ENCODE data around the gene CES2.
"Not testable (repeated sequence)": the region's sequence is repeated elsewhere in the genome, so short reads cannot be mapped to it uniquely, and the experiment has no call there.

CES2 gene

GRCh38 chr16:66934839-66935313, 440 bp upstream of the CES2 start:
- DNase-seq (ENCODE audit: low spot score), result not testable (repeated sequence)

DNA sequence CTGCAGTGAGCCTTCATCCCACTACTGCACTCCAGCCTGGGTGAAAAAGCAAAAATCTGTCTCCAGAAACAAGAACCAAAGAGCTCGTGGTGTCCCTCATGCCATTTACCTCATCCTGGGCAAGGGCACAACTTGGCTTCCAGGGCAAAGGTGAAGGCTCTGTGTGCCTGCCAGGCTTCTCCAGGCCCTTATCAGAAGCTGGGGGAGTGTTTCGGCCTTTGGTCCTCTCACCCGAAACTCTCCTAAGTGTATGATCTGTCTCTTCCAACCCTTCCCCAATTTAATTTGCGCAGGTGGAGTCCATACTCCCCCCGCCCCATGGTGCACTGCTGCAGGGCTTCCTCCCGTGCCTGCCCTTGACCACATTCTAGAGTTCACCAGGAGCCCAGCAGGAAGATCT, 1.1 kb downstream of the CES2 start:
- no peak for DNase-seq (ENCODE audit: low spot score)

- DNase-seq (ENCODE audit: low spot score), result peak; percentile 43
These were observed 1.7 kb downstream of the CES2 start for GRCh38 chr16:66936889-66937554.

DNA sequence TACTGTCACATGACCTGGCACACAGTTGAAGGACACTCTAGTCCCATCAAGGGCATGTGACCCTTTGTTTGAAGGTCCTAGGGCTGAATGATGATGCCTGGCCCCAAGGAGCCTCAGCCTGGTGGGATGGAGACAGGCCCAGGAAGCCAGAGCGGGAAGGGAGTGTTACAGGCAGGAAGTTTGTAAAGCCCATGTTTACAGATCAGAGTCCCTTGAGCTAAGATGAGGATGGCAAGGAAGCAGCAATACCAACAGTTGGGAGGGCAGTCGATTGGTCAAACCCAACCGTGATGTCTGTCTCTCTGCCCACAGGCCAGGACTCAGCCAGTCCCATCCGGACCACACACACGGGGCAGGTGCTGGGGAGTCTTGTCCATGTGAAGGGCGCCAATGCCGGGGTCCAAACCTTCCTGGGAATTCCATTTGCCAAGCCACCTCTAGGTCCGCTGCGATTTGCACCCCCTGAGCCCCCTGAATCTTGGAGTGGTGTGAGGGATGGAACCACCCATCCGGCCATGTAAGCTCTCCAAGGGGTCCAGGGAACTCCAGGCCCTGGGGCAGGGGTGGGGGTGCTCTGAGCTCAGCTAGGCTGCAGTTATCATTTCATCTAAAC, 2.5 kb downstream of the CES2 start:
- DNase-seq (ENCODE audit: low spot score), result no peak

DNA sequence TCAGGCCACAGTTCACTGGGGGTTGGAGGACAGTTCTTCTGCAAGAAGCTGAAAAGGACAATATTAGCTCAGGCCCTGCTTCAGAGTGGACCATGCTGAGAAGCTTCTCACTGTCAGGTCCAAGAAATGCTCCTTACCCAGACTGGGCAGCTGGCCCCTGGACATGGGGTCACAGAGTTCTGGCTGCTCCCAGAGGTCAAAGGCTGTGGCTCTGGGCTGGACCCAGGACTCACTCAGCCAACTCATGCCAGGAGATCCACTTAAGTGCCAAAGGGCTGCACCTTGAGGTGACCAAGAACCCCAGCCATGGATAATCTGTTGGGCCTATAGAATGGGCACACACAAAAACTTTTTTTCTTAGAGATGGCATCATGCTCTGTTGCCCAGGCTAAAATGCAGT, 4.0 kb downstream of the CES2 start:
- no peak for DNase-seq (ENCODE audit: low spot score)

DNA sequence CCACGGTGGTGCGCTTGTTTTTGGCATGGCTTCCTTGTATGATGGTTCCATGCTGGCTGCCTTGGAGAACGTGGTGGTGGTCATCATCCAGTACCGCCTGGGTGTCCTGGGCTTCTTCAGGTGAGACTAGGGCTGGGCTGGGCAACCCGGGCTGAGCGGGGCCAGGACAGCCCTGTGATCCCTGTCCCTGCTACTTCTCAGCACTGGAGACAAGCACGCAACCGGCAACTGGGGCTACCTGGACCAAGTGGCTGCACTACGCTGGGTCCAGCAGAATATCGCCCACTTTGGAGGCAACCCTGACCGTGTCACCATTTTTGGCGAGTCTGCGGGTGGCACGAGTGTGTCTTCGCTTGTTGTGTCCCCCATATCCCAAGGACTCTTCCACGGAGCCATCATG, 4.9 kb downstream of the CES2 start:
- DNase-seq (ENCODE audit: low spot score), result no peak

GRCh38 chr16:66942981-66943380, 7.7 kb downstream of the CES2 start:
- DNase-seq (ENCODE audit: low spot score), result no peak

- no peak for DNase-seq (ENCODE audit: low spot score)
These were observed 8.2 kb downstream of the CES2 start for GRCh38 chr16:66943426-66944053.

DNA sequence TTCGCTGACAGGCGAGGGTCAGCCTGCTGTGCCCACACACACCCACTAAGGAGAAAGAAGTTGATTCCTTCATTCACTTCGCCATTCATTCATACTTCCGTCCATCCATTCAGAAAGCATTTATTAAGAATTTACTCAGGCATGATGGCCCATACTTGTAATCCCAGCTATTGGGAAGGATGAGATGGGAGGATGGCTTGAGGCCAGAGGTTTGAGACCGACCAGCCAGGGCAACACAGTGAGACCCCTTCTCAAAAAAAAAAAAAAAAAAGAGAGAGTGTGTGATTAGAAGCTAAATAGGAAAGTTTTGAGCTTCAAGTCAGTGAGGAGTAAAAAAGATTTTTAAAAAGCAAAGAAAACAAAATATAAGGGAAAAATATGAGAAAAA, 8.7 kb downstream of the CES2 start:
- DNase-seq (ENCODE audit: low spot score), result no peak

- DNase-seq (ENCODE audit: low spot score), result not testable (repeated sequence)
These were observed 9.7 kb downstream of the CES2 start for GRCh38 chr16:66944971-66945370.

DNA sequence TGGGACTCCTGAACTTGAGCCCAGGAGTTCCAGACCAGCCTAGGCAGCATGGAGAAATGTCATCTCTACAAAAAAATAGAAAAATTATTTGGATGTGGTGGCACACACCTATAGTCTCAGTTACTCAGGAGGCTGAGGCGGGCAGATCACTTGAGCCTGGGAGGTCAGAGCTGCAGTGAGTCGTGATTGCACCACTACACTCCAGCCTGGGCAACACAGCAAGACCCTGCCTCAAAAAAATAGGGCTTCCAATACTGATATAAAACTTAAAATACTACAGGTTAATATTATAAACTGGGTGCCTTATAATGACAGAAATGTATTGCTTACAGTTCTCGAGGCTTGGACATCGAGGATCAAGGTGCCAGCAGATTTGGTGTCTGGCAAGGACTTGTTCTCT, 10.6 kb downstream of the CES2 start:
- no peak for DNase-seq (ENCODE audit: low spot score)

GRCh38 chr16:66946541-66946940, 11.2 kb downstream of the CES2 start:
- DNase-seq (ENCODE audit: low spot score), result no peak

DNA sequence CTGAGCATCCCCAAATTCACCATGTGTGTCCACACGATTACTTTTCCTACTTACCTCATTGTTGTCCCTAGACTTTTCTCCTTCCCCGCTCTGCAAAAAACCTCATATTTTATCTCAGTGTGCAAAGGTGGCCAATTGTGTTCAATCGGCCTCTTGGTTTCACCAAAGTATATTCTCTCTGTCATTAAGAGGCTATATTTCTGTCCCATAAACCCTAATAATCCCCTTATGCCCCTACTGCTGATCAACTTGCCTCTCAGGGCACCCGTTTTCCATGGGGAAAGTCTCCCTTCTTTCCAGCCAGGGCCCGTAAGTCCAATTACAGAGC, 11.6 kb downstream of the CES2 start:
- DNase-seq (ENCODE audit: low spot score), result no peak

DNA sequence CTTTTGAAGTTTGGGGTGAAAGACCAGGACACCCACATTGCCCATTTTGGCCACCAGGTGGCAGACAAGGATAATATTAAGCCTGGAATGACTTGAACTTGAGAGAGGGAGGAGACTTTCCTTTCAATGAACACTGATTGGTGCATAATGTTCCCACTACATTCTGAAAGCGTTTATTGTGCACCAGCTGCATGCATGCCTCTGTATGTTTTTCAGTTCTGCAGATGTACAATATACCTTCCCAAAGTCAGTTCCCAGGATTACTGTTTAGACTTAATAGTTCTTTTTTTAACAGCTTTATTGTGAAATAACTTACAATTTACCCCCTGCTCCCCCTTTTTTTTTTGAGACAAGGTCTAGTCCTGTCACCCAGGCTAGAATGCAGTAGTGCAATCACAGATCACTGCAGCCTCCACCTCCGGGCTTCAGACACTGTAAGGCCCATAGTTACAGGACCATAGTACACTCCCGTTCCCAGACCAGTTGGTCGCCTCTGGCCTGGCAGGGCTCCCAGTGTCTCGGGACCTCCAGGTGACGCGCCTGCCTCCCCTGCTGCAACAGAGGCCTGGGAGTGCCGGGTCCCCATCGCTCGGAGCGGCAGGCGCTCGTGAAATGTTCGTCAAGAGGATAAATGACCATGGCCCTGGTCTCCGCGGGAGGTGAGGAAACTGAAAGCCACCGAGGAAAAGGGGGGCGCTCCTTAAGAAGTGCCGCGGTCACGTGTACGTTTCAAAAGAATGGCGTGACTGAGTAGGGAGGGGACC, 12.2 kb downstream of the CES2 start:
- peak; percentile 84 for DNase-seq (ENCODE audit: low spot score)

- no peak for DNase-seq (ENCODE audit: low spot score)
These were observed 13.0 kb downstream of the CES2 start for GRCh38 chr16:66948134-66948836.

- DNase-seq (ENCODE audit: low spot score), result no peak
These were observed 13.5 kb downstream of the CES2 start for GRCh38 chr16:66948837-66949225.

- DNase-seq (ENCODE audit: low spot score), result no peak
These were observed 14.2 kb downstream of the CES2 start for GRCh38 chr16:66949472-66949871.

DNA sequence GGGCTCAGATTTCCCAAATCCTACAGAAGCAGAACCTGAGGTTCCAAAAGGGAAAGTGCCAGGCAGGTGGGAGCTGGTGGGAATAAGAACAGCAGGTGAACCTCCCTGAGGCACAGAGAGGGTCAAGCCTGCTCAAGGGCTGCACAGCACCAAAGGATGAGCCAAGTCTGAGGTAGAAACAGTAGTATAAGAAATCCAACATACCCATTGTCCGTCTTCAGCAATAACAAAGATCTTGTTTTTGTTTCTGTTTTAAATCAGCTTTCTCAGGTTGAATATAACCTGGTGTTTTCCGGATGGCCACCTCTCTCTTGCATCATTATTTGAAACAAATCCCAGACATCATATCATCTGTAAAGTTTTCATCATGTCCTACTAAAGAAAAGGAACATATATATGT, 15.1 kb downstream of the CES2 start:
- DNase-seq (ENCODE audit: low spot score), result no peak

GRCh38 chr16:66950971-66951790, 15.9 kb downstream of the CES2 start:
- DNase-seq (ENCODE audit: low spot score), result no peak

DNA sequence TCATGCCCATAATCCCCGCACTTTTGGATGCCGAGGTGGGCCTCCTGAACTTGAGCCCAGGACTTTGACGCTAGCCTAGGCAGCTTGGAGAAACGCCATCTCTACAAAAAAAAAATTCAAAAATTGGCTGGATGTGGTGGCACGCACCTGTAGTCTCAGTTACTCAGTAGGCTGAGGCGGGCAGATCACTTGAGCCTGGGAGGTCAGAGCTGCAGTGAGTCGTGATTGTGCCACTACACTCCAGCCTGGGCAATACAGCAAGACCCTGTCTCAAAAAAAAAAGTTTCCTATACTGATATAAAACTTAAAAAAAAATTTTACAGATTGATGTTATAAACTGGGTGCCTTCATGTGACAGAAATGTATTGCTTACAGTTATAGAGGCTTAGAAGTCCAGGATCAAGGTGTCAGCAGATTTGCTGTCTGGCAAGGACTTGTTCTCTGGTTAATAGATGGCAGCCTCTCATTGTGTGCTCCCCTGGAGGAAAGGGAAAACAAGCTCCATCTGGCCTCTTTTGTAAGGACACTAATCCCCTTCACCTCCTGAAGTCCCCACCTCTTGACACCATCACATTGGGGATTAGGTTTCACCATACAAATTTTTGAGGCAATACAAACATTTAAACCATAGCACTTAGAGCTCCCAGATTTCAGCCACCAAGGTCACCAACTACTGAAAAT, 17.3 kb downstream of the CES2 start:
- DNase-seq (ENCODE audit: low spot score), result no peak
